HEK293 (cell line): ENCODE measurements around the gene APOBEC3B.
A peak's percentile ranks its signal among the peaks of the same experiment; 100 is the strongest.

Experiments used
- CTCF ChIA-PET: fragments of 350-600 bp; formaldehyde crosslinking; extraction: SDS; loops from one replicate; lab custom pipeline; 2021; ENCODE audit warnings: antibody characterized with exemption; lab: Yijun Ruan, JAX
- POLR2A ChIA-PET: fragments of 300-600 bp; formaldehyde crosslinking; extraction: SDS; loops from one replicate; lab custom pipeline; 2020; ENCODE audit warnings: antibody characterized with exemption, inconsistent platforms; lab: Yijun Ruan, JAX
- H3K27ac ChIP-seq: fragments of 200-500 bp; sonication (Bioruptor generic); 2 replicates; pipeline ENCODE4 v1.5.1; 2014; ENCODE audit warnings: low read depth, low read length, control low read depth, inconsistent platforms; ENCODE audit errors: extremely low read depth
- H3K36me3 ChIP-seq, 2 experiments: fragments of 200-500 bp in 1 of 2; sonication (Bioruptor generic) in 1 of 2; 1 replicate in 1 of 2; 2 replicates in 1 of 2; pipeline ENCODE4 v1.5.1; 2014 to 2017; ENCODE audit warnings: inconsistent platforms in 2 of 2, low read length in 2 of 2; ENCODE audit not compliant: control insufficient read depth in 2 of 2, insufficient read depth in 1 of 2
- H3K4me1 ChIP-seq: fragments of 200-500 bp; sonication (Bioruptor generic); 2 replicates; pipeline ENCODE4 v1.5.1; 2014; ENCODE audit warnings: mild to moderate bottlenecking, low read length, inconsistent platforms; ENCODE audit not compliant: control insufficient read depth, insufficient read depth
- H3K4me3 ChIP-seq: 2 replicates; pipeline ENCODE4 v1.5.1; 2011; ENCODE audit warnings: low read depth, mild to moderate bottlenecking, control low read depth, low read length, moderate library complexity
- H3K9me3 ChIP-seq: fragments of 200-500 bp; sonication (Bioruptor generic); 2 replicates; pipeline ENCODE4 v1.5.1; 2014; ENCODE audit warnings: low read depth, low read length, inconsistent platforms; ENCODE audit not compliant: control insufficient read depth, insufficient read depth
- FEZF1 ChIP-seq: fragments of 450-650 bp; formaldehyde crosslinking; IDR thresholded peaks from 2 replicates; pipeline ENCODE4 v1.5.1; 2016; ENCODE audit warnings: missing biosample characterization, missing genetic modification characterization
- IKZF3 ChIP-seq: fragments of 450-650 bp; IDR thresholded peaks from 2 replicates; pipeline ENCODE4 v1.5.0; 2018; ENCODE audit warnings: missing biosample characterization, mild to moderate bottlenecking, missing genetic modification characterization, moderate library complexity
- SCRT1 ChIP-seq: fragments of 450-650 bp; formaldehyde crosslinking; IDR thresholded peaks from 2 replicates; pipeline ENCODE4 v1.5.1; 2016; ENCODE audit warnings: missing biosample characterization, missing genetic modification characterization, borderline replicate concordance
- SP7 ChIP-seq: fragments of 450-650 bp; formaldehyde crosslinking; IDR thresholded peaks from 2 replicates; pipeline ENCODE4 v1.5.1; 2016; ENCODE audit warnings: missing biosample characterization, missing genetic modification characterization
- ZBTB11 ChIP-seq: fragments of 450-650 bp; formaldehyde crosslinking; conservative IDR thresholded peaks from 2 replicates; pipeline ENCODE4 v1.5.1; 2016; ENCODE audit warnings: low read depth, missing biosample characterization, missing genetic modification characterization
- ZNF391 ChIP-seq: fragments of 450-650 bp; formaldehyde crosslinking; IDR thresholded peaks from 2 replicates; pipeline ENCODE4 v1.5.1; 2016; ENCODE audit warnings: low read depth, missing biosample characterization, missing genetic modification characterization, borderline replicate concordance
- ZNF394 ChIP-seq: fragments of 450-650 bp; formaldehyde crosslinking; IDR thresholded peaks from 2 replicates; pipeline ENCODE4 v1.5.1; 2016; ENCODE audit warnings: missing biosample characterization, missing genetic modification characterization, mild to moderate bottlenecking, moderate library complexity, borderline replicate concordance
- ZNF433 ChIP-seq: fragments of 450-650 bp; formaldehyde crosslinking; IDR thresholded peaks from 2 replicates; pipeline ENCODE4 v1.5.1; 2016; ENCODE audit warnings: missing biosample characterization, missing genetic modification characterization, low read depth
- ZNF48 ChIP-seq: fragments of 450-650 bp; formaldehyde crosslinking; IDR thresholded peaks from 2 replicates; pipeline ENCODE4 v1.5.1; 2016; ENCODE audit warnings: missing biosample characterization, missing genetic modification characterization
- ZNF629 ChIP-seq: fragments of 450-650 bp; formaldehyde crosslinking; IDR thresholded peaks from 2 replicates; pipeline ENCODE4 v1.5.1; 2017; ENCODE audit warnings: missing biosample characterization, missing genetic modification characterization
- ZNF664 ChIP-seq: fragments of 450-650 bp; formaldehyde crosslinking; IDR thresholded peaks from 2 replicates; pipeline ENCODE4 v1.5.1; 2016; ENCODE audit warnings: missing biosample characterization, missing genetic modification characterization
- ZNF707 ChIP-seq: fragments of 450-650 bp; formaldehyde crosslinking; IDR thresholded peaks from 2 replicates; pipeline ENCODE4 v1.5.1; 2016; ENCODE audit warnings: missing biosample characterization, missing genetic modification characterization
- ZNF837 ChIP-seq: fragments of 450-650 bp; formaldehyde crosslinking; IDR thresholded peaks from 2 replicates; pipeline ENCODE4 v1.5.1; 2016; ENCODE audit warnings: missing biosample characterization, missing genetic modification characterization
- ZSCAN5A ChIP-seq: fragments of 450-650 bp; formaldehyde crosslinking; IDR thresholded peaks from 2 replicates; pipeline ENCODE4 v1.5.1; 2016; ENCODE audit warnings: missing biosample characterization, missing genetic modification characterization
- TF ChIP-seq, protein P1 (sequence below): fragments of 450-650 bp; formaldehyde crosslinking; IDR thresholded peaks from 2 replicates; pipeline ENCODE4 v1.5.1; 2016; ENCODE audit warnings: missing biosample characterization, missing genetic modification characterization
- TF ChIP-seq, protein P2 (sequence below): fragments of 450-650 bp; formaldehyde crosslinking; IDR thresholded peaks from 2 replicates; pipeline ENCODE4 v1.5.1; 2016; ENCODE audit warnings: missing biosample characterization, missing genetic modification characterization
- TF ChIP-seq, protein P3 (sequence below): fragments of 450-650 bp; formaldehyde crosslinking; conservative IDR thresholded peaks from 2 replicates; pipeline ENCODE4 v1.5.1; 2016; ENCODE audit warnings: low read depth, missing biosample characterization, missing genetic modification characterization
- TF ChIP-seq, protein P4 (sequence below): fragments of 450-650 bp; formaldehyde crosslinking; IDR thresholded peaks from 2 replicates; pipeline ENCODE4 v1.5.0; 2017; ENCODE audit warnings: missing biosample characterization, missing genetic modification characterization, borderline replicate concordance
- TF ChIP-seq, protein P5 (sequence below): fragments of 450-650 bp; formaldehyde crosslinking; IDR thresholded peaks from 2 replicates; pipeline ENCODE4 v1.5.1; 2016; ENCODE audit warnings: missing biosample characterization, missing genetic modification characterization, low read depth

APOBEC3B gene

DNA sequence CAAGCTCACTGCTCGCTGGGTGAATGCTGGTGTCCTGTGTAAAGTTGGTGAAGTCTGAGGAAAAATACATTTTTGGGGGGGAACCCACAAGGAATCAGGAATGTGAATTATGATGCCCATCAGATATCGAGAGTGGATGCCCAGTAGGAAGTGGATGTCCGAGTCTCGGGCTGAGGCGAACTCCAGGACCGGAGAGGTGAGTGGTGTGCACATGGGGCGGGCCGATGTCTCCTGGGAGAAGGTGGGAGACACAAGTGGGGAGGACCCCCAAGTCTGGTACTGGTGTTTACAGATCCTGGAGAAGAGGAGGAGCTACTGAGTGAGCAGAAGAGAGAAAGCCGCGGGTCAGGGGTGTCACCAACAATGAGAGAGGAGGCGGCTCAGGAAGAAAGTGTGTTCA is 43.9 kb upstream of the APOBEC3B start (continued):
- TF ChIP-seq ZSCAN5A (no peak), ZNF391 (tag by site-specific recombination) (no peak), FEZF1 (tag by site-specific recombination) (no peak), ZNF837 (tag by site-specific recombination) (no peak), ZNF707 (no peak), ZBTB11 (tag by site-specific recombination) (no peak)
- TF ChIP-seq, protein P1, sequence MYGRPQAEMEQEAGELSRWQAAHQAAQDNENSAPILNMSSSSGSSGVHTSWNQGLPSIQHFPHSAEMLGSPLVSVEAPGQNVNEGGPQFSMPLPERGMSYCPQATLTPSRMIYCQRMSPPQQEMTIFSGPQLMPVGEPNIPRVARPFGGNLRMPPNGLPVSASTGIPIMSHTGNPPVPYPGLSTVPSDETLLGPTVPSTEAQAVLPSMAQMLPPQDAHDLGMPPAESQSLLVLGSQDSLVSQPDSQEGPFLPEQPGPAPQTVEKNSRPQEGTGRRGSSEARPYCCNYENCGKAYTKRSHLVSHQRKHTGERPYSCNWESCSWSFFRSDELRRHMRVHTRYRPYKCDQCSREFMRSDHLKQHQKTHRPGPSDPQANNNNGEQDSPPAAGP, result no peak
- TF ChIP-seq, protein P2, sequence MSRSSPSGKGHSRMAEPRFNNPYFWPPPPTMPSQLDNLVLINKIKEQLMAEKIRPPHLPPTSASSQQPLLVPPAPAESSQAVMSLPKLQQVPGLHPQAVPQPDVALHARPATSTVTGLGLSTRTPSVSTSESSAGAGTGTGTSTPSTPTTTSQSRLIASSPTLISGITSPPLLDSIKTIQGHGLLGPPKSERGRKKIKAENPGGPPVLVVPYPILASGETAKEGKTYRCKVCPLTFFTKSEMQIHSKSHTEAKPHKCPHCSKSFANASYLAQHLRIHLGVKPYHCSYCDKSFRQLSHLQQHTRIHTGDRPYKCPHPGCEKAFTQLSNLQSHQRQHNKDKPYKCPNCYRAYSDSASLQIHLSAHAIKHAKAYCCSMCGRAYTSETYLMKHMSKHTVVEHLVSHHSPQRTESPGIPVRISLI (tag by site-specific recombination), result no peak
- TF ChIP-seq, protein P3, sequence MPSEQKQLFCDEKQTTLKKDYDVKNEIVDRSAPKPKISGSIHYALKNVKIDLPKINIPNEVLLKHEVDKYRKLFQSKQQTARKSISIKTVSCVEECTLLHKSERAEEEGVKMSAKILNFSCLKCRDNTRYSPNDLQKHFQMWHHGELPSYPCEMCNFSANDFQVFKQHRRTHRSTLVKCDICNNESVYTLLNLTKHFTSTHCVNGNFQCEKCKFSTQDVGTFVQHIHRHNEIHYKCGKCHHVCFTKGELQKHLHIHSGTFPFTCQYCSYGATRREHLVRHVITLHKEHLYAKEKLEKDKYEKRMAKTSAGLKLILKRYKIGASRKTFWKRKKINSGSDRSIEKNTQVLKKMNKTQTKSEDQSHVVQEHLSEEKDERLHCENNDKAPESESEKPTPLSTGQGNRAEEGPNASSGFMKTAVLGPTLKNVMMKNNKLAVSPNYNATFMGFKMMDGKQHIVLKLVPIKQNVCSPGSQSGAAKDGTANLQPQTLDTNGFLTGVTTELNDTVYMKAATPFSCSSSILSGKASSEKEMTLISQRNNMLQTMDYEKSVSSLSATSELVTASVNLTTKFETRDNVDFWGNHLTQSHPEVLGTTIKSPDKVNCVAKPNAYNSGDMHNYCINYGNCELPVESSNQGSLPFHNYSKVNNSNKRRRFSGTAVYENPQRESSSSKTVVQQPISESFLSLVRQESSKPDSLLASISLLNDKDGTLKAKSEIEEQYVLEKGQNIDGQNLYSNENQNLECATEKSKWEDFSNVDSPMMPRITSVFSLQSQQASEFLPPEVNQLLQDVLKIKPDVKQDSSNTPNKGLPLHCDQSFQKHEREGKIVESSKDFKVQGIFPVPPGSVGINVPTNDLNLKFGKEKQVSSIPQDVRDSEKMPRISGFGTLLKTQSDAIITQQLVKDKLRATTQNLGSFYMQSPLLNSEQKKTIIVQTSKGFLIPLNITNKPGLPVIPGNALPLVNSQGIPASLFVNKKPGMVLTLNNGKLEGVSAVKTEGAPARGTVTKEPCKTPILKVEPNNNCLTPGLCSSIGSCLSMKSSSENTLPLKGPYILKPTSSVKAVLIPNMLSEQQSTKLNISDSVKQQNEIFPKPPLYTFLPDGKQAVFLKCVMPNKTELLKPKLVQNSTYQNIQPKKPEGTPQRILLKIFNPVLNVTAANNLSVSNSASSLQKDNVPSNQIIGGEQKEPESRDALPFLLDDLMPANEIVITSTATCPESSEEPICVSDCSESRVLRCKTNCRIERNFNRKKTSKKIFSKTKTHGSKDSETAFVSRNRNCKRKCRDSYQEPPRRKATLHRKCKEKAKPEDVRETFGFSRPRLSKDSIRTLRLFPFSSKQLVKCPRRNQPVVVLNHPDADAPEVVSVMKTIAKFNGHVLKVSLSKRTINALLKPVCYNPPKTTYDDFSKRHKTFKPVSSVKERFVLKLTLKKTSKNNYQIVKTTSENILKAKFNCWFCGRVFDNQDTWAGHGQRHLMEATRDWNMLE (tag by site-specific recombination), result no peak
- TF ChIP-seq, all 188 proteins: peak for 0

DNA sequence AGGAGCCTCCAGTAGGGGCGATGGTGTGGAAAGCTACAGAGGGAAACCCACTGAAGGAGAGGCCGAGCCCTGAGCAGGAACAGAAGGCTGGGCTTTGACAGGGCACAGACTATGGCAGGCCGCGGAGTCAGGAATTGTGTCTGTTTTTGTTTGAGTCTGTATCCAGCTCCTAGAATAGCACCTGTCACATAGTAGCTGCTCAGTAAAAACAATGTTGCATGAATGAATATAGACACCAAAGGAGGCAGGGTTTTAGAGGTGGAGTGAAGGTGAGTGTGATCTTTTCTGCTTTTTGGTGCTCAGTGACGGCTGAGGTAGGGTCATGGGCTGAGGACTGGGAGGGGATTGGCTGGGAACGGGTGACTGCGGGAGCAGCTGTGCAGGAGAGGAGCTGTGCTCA is 43.2 kb upstream of the APOBEC3B start:
- POLR2A ChIA-PET, result no interaction called here
- no peak overlapping the region for H3K4me3 ChIP-seq
- no peaks in the 10 kb centered on the region for H3K4me1 ChIP-seq
- CTCF ChIA-PET, result interaction anchor here (0.7 to 1.8 kb wide), 5 partner anchors 10 to 68 kb away, joined by 3 to 9 read pairs (median 4); no protein-coding TSS in a partner anchor
- H3K9me3 ChIP-seq, result no peaks in the 10 kb centered on the region
- no peaks in the 10 kb centered on the region for H3K36me3 ChIP-seq
- H3K27ac ChIP-seq, result no peak overlapping the region
- no peak for TF ChIP-seq ZNF629
- TF ChIP-seq ZNF664 (tag by site-specific recombination), result peak; percentile 98
- no peak for TF ChIP-seq IKZF3 (tag by site-specific recombination)
- TF ChIP-seq, protein P4, sequence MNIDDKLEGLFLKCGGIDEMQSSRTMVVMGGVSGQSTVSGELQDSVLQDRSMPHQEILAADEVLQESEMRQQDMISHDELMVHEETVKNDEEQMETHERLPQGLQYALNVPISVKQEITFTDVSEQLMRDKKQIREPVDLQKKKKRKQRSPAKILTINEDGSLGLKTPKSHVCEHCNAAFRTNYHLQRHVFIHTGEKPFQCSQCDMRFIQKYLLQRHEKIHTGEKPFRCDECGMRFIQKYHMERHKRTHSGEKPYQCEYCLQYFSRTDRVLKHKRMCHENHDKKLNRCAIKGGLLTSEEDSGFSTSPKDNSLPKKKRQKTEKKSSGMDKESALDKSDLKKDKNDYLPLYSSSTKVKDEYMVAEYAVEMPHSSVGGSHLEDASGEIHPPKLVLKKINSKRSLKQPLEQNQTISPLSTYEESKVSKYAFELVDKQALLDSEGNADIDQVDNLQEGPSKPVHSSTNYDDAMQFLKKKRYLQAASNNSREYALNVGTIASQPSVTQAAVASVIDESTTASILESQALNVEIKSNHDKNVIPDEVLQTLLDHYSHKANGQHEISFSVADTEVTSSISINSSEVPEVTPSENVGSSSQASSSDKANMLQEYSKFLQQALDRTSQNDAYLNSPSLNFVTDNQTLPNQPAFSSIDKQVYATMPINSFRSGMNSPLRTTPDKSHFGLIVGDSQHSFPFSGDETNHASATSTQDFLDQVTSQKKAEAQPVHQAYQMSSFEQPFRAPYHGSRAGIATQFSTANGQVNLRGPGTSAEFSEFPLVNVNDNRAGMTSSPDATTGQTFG (tag by site-specific recombination), result no peak
- peak; percentile 39; the same call in 1 of the 2 replicates for TF ChIP-seq ZNF394 (tag by site-specific recombination)
- TF ChIP-seq ZNF48 (tag by site-specific recombination), result no peak
- no peak for TF ChIP-seq ZNF433 (tag by site-specific recombination)
- no peak for TF ChIP-seq SCRT1 (tag by site-specific recombination)
- TF ChIP-seq, protein P5, sequence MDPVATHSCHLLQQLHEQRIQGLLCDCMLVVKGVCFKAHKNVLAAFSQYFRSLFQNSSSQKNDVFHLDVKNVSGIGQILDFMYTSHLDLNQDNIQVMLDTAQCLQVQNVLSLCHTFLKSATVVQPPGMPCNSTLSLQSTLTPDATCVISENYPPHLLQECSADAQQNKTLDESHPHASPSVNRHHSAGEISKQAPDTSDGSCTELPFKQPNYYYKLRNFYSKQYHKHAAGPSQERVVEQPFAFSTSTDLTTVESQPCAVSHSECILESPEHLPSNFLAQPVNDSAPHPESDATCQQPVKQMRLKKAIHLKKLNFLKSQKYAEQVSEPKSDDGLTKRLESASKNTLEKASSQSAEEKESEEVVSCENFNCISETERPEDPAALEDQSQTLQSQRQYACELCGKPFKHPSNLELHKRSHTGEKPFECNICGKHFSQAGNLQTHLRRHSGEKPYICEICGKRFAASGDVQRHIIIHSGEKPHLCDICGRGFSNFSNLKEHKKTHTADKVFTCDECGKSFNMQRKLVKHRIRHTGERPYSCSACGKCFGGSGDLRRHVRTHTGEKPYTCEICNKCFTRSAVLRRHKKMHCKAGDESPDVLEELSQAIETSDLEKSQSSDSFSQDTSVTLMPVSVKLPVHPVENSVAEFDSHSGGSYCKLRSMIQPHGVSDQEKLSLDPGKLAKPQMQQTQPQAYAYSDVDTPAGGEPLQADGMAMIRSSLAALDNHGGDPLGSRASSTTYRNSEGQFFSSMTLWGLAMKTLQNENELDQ (tag by site-specific recombination), result no peak
- no peak for TF ChIP-seq SP7 (tag by site-specific recombination)
